Endothelial cell of umbilical vein (primary cell): ENCODE measurements around the gene NKTR.

ENCODE experiments used
- CTCF ChIP-seq, 2 donors: IDR thresholded peaks; 1 replicate in 1 of 2; 2 replicates in 1 of 2; pipeline ENCODE4 v1.5.1; 2011; ENCODE audit warnings: low read length in 2 of 2, mild to moderate bottlenecking in 2 of 2, moderate library complexity in 2 of 2, control low read depth in 1 of 2, inconsistent platforms in 1 of 2, low read depth in 1 of 2; ENCODE audit not compliant: insufficient read depth in 1 of 2; ENCODE audit errors: extremely low read depth in 1 of 2
- EZH2 ChIP-seq: IDR thresholded peaks from 2 replicates; pipeline ENCODE4 v1.6.1; 2012; ENCODE audit warnings: borderline replicate concordance, low read depth, mild to moderate bottlenecking, moderate library complexity, low read length, inconsistent platforms; ENCODE audit not compliant: severe bottlenecking
- GATA2 ChIP-seq: IDR thresholded peaks from 2 replicates; pipeline ENCODE4 v1.7.0; 2011; ENCODE audit warnings: low read depth, mild to moderate bottlenecking, moderate library complexity, mixed read lengths, low read length; ENCODE audit not compliant: insufficient read length, insufficient read depth
- MYC ChIP-seq: IDR thresholded peaks from one replicate; pipeline ENCODE4 v1.6.1; 2011; ENCODE audit warnings: mild to moderate bottlenecking, low read depth, low read length
- POLR2A ChIP-seq: IDR thresholded peaks from 2 replicates; pipeline ENCODE4 v1.6.1; 2012; ENCODE audit warnings: low read depth, mild to moderate bottlenecking, control low read depth, low read length
- POLR2AphosphoS5 ChIP-seq: IDR thresholded peaks from 2 replicates; pipeline ENCODE4 v1.6.1; 2012; ENCODE audit warnings: low read depth, mild to moderate bottlenecking, control low read depth, low read length, moderate library complexity; ENCODE audit not compliant: insufficient read depth

DNA sequence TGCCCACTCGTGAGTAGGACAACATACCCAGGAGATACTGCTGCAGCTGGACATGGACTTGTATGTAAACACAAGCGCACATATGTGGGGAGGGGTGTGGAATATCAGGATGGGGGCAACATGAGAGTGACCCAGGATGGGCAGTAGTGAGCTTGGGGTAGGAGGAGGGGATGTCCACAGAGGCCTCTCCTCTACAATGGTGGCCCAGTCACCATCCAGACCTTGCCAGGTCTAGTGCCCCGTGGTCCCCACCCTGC lies 52.7 kb downstream of the NKTR start:
- no peak for TF ChIP-seq POLR2AphosphoS5
- TF ChIP-seq EZH2, result no peak
- TF ChIP-seq CTCF (IDR thresholded peaks at IDR 0.05; ENCODE audit: extremely low read depth in 1 of 2, insufficient read depth in 1 of 2, low read depth in 1 of 2, low read length in 2 of 2), result no peak
- TF ChIP-seq MYC, result no peak
- no peak for TF ChIP-seq POLR2A
- no peak for TF ChIP-seq GATA2
